ENCODE results near the gene AK3. TPM values are rescaled to one million over a fixed set of nuclear protein-coding genes. Genes with fewer than 3 reads are reported as not detected.

AK3 gene
- total RNA-seq, 1 experiment from 2014 or later = 15.9 TPM

DNA sequence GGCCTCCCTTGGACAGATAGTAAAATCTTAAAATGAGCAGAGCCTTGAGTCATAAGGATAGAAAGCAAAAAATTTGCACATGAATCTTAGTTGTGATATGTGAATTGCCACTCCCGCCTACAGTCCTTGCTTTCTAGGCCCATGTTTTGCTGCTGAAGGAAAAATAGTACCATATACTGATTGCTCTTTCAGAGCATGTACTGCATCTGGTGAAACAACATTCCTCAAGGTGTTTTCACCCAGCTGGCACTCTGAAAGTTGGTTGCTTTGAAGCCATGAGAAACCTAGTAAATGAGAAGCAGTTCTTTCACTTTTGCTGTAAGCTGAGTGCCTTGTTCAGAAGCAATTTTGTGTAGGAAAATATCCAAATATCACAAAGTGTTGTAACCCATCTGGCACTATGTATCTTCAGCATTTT lies 51.3 kb downstream of the AK3 start:
- CTCF ChIA-PET = no interaction called here
- no peaks in the 10 kb centered on the region for H3K36me3 ChIP-seq (ENCODE audit: control insufficient read depth, insufficient read depth, low read length)
- H3K27me3 ChIP-seq (ENCODE audit: control insufficient read depth, insufficient read depth, low read length) = no peaks in the 10 kb centered on the region
- DNase-seq (ENCODE audit: low read depth, low spot score) (no peak), ATAC-seq (no peak)
- TF ChIP-seq, protein P1, sequence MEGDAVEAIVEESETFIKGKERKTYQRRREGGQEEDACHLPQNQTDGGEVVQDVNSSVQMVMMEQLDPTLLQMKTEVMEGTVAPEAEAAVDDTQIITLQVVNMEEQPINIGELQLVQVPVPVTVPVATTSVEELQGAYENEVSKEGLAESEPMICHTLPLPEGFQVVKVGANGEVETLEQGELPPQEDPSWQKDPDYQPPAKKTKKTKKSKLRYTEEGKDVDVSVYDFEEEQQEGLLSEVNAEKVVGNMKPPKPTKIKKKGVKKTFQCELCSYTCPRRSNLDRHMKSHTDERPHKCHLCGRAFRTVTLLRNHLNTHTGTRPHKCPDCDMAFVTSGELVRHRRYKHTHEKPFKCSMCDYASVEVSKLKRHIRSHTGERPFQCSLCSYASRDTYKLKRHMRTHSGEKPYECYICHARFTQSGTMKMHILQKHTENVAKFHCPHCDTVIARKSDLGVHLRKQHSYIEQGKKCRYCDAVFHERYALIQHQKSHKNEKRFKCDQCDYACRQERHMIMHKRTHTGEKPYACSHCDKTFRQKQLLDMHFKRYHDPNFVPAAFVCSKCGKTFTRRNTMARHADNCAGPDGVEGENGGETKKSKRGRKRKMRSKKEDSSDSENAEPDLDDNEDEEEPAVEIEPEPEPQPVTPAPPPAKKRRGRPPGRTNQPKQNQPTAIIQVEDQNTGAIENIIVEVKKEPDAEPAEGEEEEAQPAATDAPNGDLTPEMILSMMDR (IDR thresholded peaks at IDR 0.05) = no peak
- TF ChIP-seq, protein P2, sequence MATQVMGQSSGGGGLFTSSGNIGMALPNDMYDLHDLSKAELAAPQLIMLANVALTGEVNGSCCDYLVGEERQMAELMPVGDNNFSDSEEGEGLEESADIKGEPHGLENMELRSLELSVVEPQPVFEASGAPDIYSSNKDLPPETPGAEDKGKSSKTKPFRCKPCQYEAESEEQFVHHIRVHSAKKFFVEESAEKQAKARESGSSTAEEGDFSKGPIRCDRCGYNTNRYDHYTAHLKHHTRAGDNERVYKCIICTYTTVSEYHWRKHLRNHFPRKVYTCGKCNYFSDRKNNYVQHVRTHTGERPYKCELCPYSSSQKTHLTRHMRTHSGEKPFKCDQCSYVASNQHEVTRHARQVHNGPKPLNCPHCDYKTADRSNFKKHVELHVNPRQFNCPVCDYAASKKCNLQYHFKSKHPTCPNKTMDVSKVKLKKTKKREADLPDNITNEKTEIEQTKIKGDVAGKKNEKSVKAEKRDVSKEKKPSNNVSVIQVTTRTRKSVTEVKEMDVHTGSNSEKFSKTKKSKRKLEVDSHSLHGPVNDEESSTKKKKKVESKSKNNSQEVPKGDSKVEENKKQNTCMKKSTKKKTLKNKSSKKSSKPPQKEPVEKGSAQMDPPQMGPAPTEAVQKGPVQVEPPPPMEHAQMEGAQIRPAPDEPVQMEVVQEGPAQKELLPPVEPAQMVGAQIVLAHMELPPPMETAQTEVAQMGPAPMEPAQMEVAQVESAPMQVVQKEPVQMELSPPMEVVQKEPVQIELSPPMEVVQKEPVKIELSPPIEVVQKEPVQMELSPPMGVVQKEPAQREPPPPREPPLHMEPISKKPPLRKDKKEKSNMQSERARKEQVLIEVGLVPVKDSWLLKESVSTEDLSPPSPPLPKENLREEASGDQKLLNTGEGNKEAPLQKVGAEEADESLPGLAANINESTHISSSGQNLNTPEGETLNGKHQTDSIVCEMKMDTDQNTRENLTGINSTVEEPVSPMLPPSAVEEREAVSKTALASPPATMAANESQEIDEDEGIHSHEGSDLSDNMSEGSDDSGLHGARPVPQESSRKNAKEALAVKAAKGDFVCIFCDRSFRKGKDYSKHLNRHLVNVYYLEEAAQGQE (IDR thresholded peaks at IDR 0.05; ENCODE audit: insufficient read depth in 1 of 2, low read depth in 2 of 2, low read length in 1 of 2) = no peak
- no peak for TF ChIP-seq POLR2AphosphoS5 (IDR thresholded peaks at IDR 0.05; ENCODE audit: low read depth, low read length)
- no peak for TF ChIP-seq SIN3A (IDR thresholded peaks at IDR 0.05; ENCODE audit: borderline replicate concordance, insufficient read depth, low read depth, low read length)
- TF ChIP-seq TCF7L2 (IDR thresholded peaks at IDR 0.05; ENCODE audit: low read depth, low read length) = no peak
- intact Hi-C loops (cut with micrococcal nuclease; ENCODE audit: unreplicated experiment) (no loop called here), in situ Hi-C loops (cut with HindIII; ENCODE audit: low pct_unique_long_range_greater_than_20kb, low sequenced_read_pairs) (no loop called here)
- no peaks in the 10 kb centered on the region for H3K9me3 ChIP-seq (ENCODE audit: control insufficient read depth, insufficient read depth, low read depth, low read length)
- H3K4me1 ChIP-seq (ENCODE audit: control insufficient read depth, insufficient read depth, low read length) = no peaks in the 10 kb centered on the region
- H3K4me3 ChIP-seq (ENCODE audit: low read depth in 2 of 2, low read length in 2 of 2) = no peak overlapping the region
- no peak overlapping the region for H3K27ac ChIP-seq (ENCODE audit: low read length)
- POLR2A ChIA-PET = no interaction called here
- no TSS peak for BruUV-seq (replicated peaks)

DNA sequence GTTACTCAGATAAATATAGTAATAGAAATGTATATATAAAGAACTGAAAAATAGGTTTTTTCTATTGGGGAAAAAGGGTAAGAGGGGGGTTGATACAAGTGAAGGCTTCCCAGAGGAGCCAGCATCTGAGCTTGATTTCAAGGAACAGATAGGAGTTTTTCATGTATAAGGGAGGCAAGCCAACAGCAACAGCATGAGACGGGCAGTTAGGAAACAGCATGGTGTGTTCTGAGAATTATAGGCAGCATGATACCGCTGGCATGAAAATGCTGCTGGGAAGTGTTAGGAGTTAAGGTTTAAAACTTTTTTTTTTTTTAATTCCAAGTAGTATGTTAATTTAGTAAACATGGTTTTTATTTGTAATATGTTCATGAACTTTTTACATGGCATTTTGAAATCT lies 52.0 kb downstream of the AK3 start:
- no TSS peak for BruUV-seq (replicated peaks)
- ChIA-PET POLR2A (no interaction called here), CTCF (no interaction called here)
- in situ Hi-C loops (cut with HindIII; ENCODE audit: low pct_unique_long_range_greater_than_20kb, low sequenced_read_pairs) (no loop called here), intact Hi-C loops (cut with micrococcal nuclease; ENCODE audit: unreplicated experiment) (no loop called here)
- Histone ChIP-seq H3K9me3 (ENCODE audit: control insufficient read depth, insufficient read depth, low read depth, low read length) (no peaks in the 10 kb centered on the region), H3K27me3 (ENCODE audit: control insufficient read depth, insufficient read depth, low read length) (no peaks in the 10 kb centered on the region), H3K4me1 (ENCODE audit: control insufficient read depth, insufficient read depth, low read length) (no peaks in the 10 kb centered on the region), H3K36me3 (ENCODE audit: control insufficient read depth, insufficient read depth, low read length) (no peaks in the 10 kb centered on the region), H3K4me3 (ENCODE audit: low read depth in 2 of 2, low read length in 2 of 2) (no peak overlapping the region), H3K27ac (ENCODE audit: low read length) (no peak overlapping the region)
- DNase-seq (ENCODE audit: low read depth, low spot score) (no peak), ATAC-seq (no peak)
- TF ChIP-seq, protein P1 (IDR thresholded peaks at IDR 0.05) = no peak
- TF ChIP-seq POLR2AphosphoS5 (IDR thresholded peaks at IDR 0.05; ENCODE audit: low read depth, low read length) (no peak), TCF7L2 (IDR thresholded peaks at IDR 0.05; ENCODE audit: low read depth, low read length) (no peak), SIN3A (IDR thresholded peaks at IDR 0.05; ENCODE audit: borderline replicate concordance, insufficient read depth, low read depth, low read length) (no peak)
- TF ChIP-seq, protein P2 (IDR thresholded peaks at IDR 0.05; ENCODE audit: insufficient read depth in 1 of 2, low read depth in 2 of 2, low read length in 1 of 2) = no peak

All from Panc1 (cell line).